NAMALWA (cell line): ENCODE results near the gene CAMK1G.

Experiments used
- DNase-seq: peaks from one replicate; pipeline ENCODE4 v3.0.0-alpha.2; 2015; ENCODE audit warnings: low spot score

The CAMK1G gene

GRCh38 chr1:209643285-209644020, 59.9 kb downstream of the CAMK1G start:
- DNase-seq = no peak

GRCh38 chr1:209645574-209646452, 62.3 kb downstream of the CAMK1G start:
- DNase-seq = no peak

- DNase-seq = no peak
Measured at GRCh38 chr1:209646558-209646957, 63.0 kb downstream of the CAMK1G start.

GRCh38 chr1:209647156-209647555, 63.6 kb downstream of the CAMK1G start:
- DNase-seq = no peak

GRCh38 chr1:209648346-209648745, 64.8 kb downstream of the CAMK1G start:
- no peak for DNase-seq

GRCh38 chr1:209648931-209649776, 65.6 kb downstream of the CAMK1G start:
- no peak for DNase-seq

- no peak for DNase-seq
Measured at GRCh38 chr1:209650454-209650853, 66.9 kb downstream of the CAMK1G start.

- no peak for DNase-seq
Measured at GRCh38 chr1:209651138-209651587, 67.6 kb downstream of the CAMK1G start.

- DNase-seq = no peak
Measured at GRCh38 chr1:209652121-209652735, 68.7 kb downstream of the CAMK1G start, which contains the start of gene LAMB3. Gene LAMB3, minus strand, starts transcription at chr1:209652425. Its CDS starts 1,481 bp downstream, at chr1:209650944.

GRCh38 chr1:209652873-209653401, 69.4 kb downstream of the CAMK1G start:
- DNase-seq = no peak

GRCh38 chr1:209653915-209654351, 70.4 kb downstream of the CAMK1G start:
- DNase-seq = no peak

GRCh38 chr1:209655411-209656231, 72.1 kb downstream of the CAMK1G start:
- DNase-seq = no peak

GRCh38 chr1:209657140-209657879, 73.8 kb downstream of the CAMK1G start:
- no peak for DNase-seq

GRCh38 chr1:209657918-209658317, 74.4 kb downstream of the CAMK1G start:
- DNase-seq = no peak

- no peak for DNase-seq
Measured at GRCh38 chr1:209659909-209660308, 76.4 kb downstream of the CAMK1G start.

GRCh38 chr1:209661071-209661470, 77.6 kb downstream of the CAMK1G start:
- no peak for DNase-seq

- no peak for DNase-seq
Measured at GRCh38 chr1:209662879-209663327, 79.4 kb downstream of the CAMK1G start.
